ENCODE measurements around the gene SMCO3. TPM values are rescaled to one million over a fixed set of nuclear protein-coding genes. Genes with fewer than 3 reads are reported as not detected.

The SMCO3 gene
- total and polyA plus RNA-seq, 10 of the 15 experiments (the other 5 are each of a cell fraction or from before 2014, with no cell fraction given): 0.05 to 0.35 (median 0.10) TPM; not detected in 6

DNA sequence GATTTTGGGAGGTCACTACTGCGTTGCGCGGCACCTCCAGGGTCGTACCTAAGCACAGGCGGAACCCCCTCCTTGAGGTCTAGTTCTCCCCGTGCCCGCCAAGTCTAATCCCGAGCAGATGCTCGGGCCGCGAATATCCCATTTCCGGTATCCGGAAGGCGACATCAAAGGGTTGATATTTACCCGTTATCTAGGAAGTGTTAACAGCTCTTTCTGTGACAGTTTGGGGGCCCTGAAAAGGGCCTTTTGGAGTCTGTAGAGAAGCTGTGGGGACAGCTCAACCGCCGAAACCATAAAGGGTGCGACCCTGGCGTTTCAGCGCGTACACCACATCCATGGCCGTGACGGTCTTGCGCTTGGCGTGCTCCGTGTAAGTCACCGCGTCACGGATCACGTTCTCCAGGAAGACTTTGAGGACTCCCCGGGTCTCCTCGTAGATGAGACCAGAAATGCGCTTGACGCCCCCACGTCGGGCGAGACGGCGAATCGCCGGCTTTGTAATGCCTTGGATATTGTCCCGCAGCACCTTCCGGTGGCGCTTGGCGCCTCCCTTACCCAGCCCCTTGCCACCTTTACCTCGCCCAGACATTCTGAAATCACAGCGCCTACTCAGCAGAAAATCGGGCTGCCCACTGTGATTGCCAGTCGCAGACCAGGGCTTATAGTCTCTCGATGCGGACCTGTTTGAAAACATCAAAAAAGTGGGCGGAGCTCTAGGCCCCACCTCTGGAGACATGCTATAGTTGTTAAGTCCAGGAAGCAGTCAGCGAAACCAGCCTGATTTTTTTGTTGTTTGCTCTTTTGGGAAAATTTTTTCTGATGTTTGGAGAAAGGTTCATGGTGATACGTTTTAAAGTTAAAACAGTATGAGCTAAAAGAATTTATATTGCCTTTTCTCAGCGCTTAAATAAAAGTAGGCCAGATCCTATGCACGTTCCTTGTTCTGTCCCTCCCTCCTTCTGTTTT, 43.2 kb downstream of the SMCO3 start (continued):
- TF ChIP-seq, protein P1, sequence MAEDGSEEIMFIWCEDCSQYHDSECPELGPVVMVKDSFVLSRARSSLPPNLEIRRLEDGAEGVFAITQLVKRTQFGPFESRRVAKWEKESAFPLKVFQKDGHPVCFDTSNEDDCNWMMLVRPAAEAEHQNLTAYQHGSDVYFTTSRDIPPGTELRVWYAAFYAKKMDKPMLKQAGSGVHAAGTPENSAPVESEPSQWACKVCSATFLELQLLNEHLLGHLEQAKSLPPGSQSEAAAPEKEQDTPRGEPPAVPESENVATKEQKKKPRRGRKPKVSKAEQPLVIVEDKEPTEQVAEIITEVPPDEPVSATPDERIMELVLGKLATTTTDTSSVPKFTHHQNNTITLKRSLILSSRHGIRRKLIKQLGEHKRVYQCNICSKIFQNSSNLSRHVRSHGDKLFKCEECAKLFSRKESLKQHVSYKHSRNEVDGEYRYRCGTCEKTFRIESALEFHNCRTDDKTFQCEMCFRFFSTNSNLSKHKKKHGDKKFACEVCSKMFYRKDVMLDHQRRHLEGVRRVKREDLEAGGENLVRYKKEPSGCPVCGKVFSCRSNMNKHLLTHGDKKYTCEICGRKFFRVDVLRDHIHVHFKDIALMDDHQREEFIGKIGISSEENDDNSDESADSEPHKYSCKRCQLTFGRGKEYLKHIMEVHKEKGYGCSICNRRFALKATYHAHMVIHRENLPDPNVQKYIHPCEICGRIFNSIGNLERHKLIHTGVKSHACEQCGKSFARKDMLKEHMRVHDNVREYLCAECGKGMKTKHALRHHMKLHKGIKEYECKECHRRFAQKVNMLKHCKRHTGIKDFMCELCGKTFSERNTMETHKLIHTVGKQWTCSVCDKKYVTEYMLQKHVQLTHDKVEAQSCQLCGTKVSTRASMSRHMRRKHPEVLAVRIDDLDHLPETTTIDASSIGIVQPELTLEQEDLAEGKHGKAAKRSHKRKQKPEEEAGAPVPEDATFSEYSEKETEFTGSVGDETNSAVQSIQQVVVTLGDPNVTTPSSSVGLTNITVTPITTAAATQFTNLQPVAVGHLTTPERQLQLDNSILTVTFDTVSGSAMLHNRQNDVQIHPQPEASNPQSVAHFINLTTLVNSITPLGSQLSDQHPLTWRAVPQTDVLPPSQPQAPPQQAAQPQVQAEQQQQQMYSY (CRISPR knock-in tag; IDR thresholded peaks at IDR 0.05): 0 out of 2 replicates have a peak, but pooled peaks have one; percentile 37
- TF ChIP-seq, protein P2, sequence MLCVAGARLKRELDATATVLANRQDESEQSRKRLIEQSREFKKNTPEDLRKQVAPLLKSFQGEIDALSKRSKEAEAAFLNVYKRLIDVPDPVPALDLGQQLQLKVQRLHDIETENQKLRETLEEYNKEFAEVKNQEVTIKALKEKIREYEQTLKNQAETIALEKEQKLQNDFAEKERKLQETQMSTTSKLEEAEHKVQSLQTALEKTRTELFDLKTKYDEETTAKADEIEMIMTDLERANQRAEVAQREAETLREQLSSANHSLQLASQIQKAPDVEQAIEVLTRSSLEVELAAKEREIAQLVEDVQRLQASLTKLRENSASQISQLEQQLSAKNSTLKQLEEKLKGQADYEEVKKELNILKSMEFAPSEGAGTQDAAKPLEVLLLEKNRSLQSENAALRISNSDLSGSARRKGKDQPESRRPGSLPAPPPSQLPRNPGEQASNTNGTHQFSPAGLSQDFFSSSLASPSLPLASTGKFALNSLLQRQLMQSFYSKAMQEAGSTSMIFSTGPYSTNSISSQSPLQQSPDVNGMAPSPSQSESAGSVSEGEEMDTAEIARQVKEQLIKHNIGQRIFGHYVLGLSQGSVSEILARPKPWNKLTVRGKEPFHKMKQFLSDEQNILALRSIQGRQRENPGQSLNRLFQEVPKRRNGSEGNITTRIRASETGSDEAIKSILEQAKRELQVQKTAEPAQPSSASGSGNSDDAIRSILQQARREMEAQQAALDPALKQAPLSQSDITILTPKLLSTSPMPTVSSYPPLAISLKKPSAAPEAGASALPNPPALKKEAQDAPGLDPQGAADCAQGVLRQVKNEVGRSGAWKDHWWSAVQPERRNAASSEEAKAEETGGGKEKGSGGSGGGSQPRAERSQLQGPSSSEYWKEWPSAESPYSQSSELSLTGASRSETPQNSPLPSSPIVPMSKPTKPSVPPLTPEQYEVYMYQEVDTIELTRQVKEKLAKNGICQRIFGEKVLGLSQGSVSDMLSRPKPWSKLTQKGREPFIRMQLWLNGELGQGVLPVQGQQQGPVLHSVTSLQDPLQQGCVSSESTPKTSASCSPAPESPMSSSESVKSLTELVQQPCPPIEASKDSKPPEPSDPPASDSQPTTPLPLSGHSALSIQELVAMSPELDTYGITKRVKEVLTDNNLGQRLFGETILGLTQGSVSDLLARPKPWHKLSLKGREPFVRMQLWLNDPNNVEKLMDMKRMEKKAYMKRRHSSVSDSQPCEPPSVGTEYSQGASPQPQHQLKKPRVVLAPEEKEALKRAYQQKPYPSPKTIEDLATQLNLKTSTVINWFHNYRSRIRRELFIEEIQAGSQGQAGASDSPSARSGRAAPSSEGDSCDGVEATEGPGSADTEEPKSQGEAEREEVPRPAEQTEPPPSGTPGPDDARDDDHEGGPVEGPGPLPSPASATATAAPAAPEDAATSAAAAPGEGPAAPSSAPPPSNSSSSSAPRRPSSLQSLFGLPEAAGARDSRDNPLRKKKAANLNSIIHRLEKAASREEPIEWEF (IDR thresholded peaks at IDR 0.05; ENCODE audit: insufficient replicate concordance, low read depth, low read length): peak; percentile 42
- TF ChIP-seq IKZF2 (IDR thresholded peaks at IDR 0.05) (peak; percentile 45 to 67; a peak in 3 of 4 replicates), TAF1 (IDR thresholded peaks at IDR 0.05; ENCODE audit: borderline replicate concordance, low read depth, low read length) (peak; percentile 94), RUNX3 (IDR thresholded peaks at IDR 0.05; ENCODE audit: low read length) (peak; percentile 61), CBX3 (IDR thresholded peaks at IDR 0.05; ENCODE audit: borderline replicate concordance, low read depth) (no peak)
- TF ChIP-seq, protein P3, sequence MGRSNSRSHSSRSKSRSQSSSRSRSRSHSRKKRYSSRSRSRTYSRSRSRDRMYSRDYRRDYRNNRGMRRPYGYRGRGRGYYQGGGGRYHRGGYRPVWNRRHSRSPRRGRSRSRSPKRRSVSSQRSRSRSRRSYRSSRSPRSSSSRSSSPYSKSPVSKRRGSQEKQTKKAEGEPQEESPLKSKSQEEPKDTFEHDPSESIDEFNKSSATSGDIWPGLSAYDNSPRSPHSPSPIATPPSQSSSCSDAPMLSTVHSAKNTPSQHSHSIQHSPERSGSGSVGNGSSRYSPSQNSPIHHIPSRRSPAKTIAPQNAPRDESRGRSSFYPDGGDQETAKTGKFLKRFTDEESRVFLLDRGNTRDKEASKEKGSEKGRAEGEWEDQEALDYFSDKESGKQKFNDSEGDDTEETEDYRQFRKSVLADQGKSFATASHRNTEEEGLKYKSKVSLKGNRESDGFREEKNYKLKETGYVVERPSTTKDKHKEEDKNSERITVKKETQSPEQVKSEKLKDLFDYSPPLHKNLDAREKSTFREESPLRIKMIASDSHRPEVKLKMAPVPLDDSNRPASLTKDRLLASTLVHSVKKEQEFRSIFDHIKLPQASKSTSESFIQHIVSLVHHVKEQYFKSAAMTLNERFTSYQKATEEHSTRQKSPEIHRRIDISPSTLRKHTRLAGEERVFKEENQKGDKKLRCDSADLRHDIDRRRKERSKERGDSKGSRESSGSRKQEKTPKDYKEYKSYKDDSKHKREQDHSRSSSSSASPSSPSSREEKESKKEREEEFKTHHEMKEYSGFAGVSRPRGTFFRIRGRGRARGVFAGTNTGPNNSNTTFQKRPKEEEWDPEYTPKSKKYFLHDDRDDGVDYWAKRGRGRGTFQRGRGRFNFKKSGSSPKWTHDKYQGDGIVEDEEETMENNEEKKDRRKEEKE (IDR thresholded peaks at IDR 0.05): peak; percentile 66
- TF ChIP-seq, protein P4, sequence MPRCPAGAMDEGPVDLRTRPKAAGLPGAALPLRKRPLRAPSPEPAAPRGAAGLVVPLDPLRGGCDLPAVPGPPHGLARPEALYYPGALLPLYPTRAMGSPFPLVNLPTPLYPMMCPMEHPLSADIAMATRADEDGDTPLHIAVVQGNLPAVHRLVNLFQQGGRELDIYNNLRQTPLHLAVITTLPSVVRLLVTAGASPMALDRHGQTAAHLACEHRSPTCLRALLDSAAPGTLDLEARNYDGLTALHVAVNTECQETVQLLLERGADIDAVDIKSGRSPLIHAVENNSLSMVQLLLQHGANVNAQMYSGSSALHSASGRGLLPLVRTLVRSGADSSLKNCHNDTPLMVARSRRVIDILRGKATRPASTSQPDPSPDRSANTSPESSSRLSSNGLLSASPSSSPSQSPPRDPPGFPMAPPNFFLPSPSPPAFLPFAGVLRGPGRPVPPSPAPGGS (IDR thresholded peaks at IDR 0.05; ENCODE audit: borderline replicate concordance, insufficient read depth, low read depth, low read length, poor library complexity, severe bottlenecking): no peak
- TF ChIP-seq, protein P5, sequence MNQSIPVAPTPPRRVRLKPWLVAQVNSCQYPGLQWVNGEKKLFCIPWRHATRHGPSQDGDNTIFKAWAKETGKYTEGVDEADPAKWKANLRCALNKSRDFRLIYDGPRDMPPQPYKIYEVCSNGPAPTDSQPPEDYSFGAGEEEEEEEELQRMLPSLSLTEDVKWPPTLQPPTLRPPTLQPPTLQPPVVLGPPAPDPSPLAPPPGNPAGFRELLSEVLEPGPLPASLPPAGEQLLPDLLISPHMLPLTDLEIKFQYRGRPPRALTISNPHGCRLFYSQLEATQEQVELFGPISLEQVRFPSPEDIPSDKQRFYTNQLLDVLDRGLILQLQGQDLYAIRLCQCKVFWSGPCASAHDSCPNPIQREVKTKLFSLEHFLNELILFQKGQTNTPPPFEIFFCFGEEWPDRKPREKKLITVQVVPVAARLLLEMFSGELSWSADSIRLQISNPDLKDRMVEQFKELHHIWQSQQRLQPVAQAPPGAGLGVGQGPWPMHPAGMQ (IDR thresholded peaks at IDR 0.05; ENCODE audit: borderline replicate concordance): 0 out of 2 replicates have a peak, but pooled peaks have one; percentile 19
- TF ChIP-seq, protein P6, sequence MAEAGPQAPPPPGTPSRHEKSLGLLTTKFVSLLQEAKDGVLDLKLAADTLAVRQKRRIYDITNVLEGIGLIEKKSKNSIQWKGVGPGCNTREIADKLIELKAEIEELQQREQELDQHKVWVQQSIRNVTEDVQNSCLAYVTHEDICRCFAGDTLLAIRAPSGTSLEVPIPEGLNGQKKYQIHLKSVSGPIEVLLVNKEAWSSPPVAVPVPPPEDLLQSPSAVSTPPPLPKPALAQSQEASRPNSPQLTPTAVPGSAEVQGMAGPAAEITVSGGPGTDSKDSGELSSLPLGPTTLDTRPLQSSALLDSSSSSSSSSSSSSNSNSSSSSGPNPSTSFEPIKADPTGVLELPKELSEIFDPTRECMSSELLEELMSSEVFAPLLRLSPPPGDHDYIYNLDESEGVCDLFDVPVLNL (IDR thresholded peaks at IDR 0.05; ENCODE audit: low read depth, low read length): 0 out of 2 replicates have a peak, but pooled peaks have one; percentile 23
